Measurements from ENCODE around the gene TMEM235.

Gene TMEM235

GRCh38 chr17:78248051-78248914, 16.9 kb downstream of the TMEM235 start:
- DNase-seq (ENCODE audit: extremely low spot score) = no peak
- ChIA-PET POLR2A (interaction anchor here (0.7 kb wide), 1 partner anchor 61 kb away, joined by 3 read pairs; the partner anchor contains the start of genes AFMID and TK1), CTCF (interaction anchor here (1.2 to 5.5 kb wide), 6 partner anchors 11 to 232 kb away, joined by 3 to 71 read pairs (median 22); no protein-coding TSS in a partner anchor)
- TF ChIP-seq, protein P1, sequence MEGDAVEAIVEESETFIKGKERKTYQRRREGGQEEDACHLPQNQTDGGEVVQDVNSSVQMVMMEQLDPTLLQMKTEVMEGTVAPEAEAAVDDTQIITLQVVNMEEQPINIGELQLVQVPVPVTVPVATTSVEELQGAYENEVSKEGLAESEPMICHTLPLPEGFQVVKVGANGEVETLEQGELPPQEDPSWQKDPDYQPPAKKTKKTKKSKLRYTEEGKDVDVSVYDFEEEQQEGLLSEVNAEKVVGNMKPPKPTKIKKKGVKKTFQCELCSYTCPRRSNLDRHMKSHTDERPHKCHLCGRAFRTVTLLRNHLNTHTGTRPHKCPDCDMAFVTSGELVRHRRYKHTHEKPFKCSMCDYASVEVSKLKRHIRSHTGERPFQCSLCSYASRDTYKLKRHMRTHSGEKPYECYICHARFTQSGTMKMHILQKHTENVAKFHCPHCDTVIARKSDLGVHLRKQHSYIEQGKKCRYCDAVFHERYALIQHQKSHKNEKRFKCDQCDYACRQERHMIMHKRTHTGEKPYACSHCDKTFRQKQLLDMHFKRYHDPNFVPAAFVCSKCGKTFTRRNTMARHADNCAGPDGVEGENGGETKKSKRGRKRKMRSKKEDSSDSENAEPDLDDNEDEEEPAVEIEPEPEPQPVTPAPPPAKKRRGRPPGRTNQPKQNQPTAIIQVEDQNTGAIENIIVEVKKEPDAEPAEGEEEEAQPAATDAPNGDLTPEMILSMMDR (IDR thresholded peaks at IDR 0.05; ENCODE audit: control extremely low read depth, extremely low read depth, low read depth, missing control alignments) = no peak

GRCh38 chr17:78249074-78249817, 17.8 kb downstream of the TMEM235 start:
- TF ChIP-seq, protein P1 (IDR thresholded peaks at IDR 0.05; ENCODE audit: control extremely low read depth, extremely low read depth, low read depth, missing control alignments) = no peak
- ChIA-PET CTCF (interaction anchor here (0.6 to 5.5 kb wide), 24 partner anchors 7 to 233 kb away, joined by 3 to 71 read pairs (median 6); partner anchors contain the start of gene TMEM235), POLR2A (no interaction called here)
- no peak for DNase-seq (ENCODE audit: extremely low spot score)

DNA sequence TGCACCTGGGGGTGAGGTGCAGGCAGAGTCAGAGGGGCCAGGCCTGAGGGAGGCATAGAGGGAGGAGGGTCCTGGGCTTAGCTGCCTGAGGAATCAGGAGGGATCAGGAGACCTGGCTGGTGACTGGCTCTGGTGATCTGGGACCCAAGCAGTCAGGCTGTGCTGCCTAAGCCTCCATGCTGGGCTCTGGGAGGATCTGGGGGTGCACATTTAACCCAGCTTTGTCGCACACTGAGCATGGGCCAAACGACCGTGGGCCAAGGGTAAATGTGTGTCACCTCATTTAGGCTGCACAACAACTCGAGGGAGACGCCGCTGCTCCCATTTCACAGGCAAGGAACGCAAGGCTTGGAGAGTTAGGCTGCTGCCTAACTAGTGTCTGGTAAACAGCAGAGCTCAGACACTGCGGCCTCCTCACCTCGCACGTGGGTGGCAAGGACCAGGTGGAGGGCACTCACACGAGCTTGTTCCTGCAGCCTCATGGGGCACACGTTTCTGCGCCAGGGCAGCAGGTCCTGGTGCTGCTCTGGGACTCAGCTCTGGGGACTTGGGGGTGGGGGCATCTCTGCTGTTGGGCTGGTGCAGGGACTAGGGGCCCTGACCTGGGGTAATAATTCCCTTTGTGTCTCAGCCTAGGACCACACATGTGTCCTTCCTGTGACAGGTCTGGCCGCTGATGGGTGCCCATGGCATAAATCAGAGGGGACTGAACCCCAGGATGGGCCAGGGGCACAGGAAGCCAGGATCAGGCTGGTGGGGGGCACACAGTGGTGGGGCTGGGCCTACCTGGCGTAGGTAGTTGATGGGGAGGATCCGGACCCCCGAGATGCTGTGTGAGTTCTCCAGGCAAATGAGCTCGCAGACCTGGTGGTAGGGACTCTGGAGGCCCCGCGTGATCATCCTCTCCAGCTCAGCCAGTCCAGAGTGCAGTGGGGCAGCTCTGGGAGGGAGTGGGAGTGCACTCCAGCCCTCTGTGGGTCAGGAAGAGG, 18.7 kb downstream of the TMEM235 start:
- TF ChIP-seq, protein P1 (IDR thresholded peaks at IDR 0.05; ENCODE audit: control extremely low read depth, extremely low read depth, low read depth, missing control alignments) = no peak
- DNase-seq (ENCODE audit: extremely low spot score) = no peak
- CTCF ChIA-PET = interaction anchor here (0.6 to 5.5 kb wide), 45 partner anchors 8 to 355 kb away, joined by 3 to 71 read pairs (median 5); partner anchors contain the start of gene TMEM235
- POLR2A ChIA-PET = interaction anchor here (1.0 kb wide), 1 partner anchor 24 kb away, joined by 3 read pairs; no protein-coding TSS in a partner anchor

GRCh38 chr17:78250891-78251772, 19.7 kb downstream of the TMEM235 start:
- ChIA-PET POLR2A (interaction anchor here (1.0 to 1.2 kb wide), 2 partner anchors 25 to 27 kb away, joined by 3 read pairs; no protein-coding TSS in a partner anchor), CTCF (interaction anchor here (0.6 to 5.5 kb wide), 53 partner anchors 9 to 354 kb away, joined by 3 to 71 read pairs (median 5); partner anchors contain the start of genes SOCS3 and TMEM235)
- TF ChIP-seq, protein P1 (IDR thresholded peaks at IDR 0.05; ENCODE audit: control extremely low read depth, extremely low read depth, low read depth, missing control alignments) = peak; percentile 99
- peak; percentile 94 for DNase-seq (ENCODE audit: extremely low spot score)

DNA sequence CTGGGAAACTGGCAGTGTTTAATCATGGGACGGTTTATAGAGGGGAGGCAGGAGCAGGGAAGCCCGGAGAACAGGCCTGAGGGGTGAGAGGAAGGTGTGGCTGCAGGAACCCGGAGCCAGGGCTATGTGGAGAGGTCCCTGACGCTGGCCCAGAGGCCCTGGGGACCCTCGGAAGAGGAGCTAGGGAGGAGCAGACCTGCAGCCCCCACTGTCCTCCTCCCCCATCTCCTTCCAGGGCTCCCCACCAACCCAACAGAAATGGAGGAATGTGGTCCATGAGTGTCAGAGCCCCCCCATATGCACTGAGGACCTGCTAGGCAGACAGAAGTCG, 20.3 kb downstream of the TMEM235 start:
- no peak for DNase-seq (ENCODE audit: extremely low spot score)
- ChIA-PET CTCF (interaction anchor here (0.6 to 5.5 kb wide), 37 partner anchors 8 to 235 kb away, joined by 3 to 71 read pairs (median 5); partner anchors contain the start of genes SOCS3, TK1 and TMEM235), POLR2A (interaction anchor here (1.2 kb wide), 1 partner anchor 27 kb away, joined by 3 read pairs; no protein-coding TSS in a partner anchor)
- TF ChIP-seq, protein P1 (IDR thresholded peaks at IDR 0.05; ENCODE audit: control extremely low read depth, extremely low read depth, low read depth, missing control alignments) = no peak

All from GM10248 (cell line).